ENCODE results near the gene ATR.

DNA sequence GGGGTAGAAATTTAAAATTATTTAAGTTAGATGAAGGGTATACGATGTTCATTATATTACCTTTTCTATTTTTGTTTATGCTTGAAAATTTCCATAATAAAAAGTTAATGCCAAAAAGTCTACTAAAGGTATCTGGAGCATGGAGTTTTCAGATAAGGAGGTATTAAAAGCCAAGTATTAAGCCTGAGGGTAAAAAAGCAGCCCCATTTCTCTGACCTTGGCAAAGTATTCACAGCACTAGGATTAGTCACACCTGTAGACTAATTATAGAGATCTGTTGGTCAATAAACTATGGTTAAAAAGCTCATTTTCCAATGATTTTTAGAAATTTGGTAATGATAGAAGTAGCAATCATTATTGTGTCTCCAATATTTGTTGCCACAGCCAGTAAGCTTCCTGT lies 153.8 kb downstream of the ATR start:
- TF ChIP-seq, protein P1, sequence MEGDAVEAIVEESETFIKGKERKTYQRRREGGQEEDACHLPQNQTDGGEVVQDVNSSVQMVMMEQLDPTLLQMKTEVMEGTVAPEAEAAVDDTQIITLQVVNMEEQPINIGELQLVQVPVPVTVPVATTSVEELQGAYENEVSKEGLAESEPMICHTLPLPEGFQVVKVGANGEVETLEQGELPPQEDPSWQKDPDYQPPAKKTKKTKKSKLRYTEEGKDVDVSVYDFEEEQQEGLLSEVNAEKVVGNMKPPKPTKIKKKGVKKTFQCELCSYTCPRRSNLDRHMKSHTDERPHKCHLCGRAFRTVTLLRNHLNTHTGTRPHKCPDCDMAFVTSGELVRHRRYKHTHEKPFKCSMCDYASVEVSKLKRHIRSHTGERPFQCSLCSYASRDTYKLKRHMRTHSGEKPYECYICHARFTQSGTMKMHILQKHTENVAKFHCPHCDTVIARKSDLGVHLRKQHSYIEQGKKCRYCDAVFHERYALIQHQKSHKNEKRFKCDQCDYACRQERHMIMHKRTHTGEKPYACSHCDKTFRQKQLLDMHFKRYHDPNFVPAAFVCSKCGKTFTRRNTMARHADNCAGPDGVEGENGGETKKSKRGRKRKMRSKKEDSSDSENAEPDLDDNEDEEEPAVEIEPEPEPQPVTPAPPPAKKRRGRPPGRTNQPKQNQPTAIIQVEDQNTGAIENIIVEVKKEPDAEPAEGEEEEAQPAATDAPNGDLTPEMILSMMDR (IDR thresholded peaks at IDR 0.05; ENCODE audit: insufficient read depth, low read depth, low read length) = no peak
- TF ChIP-seq EZH2 (IDR thresholded peaks at IDR 0.05; ENCODE audit: insufficient read depth, low read length) = no peak

Data from astrocyte (in vitro differentiated cells and primary cell).